ENCODE data around the gene SNX13.

The SNX13 gene

DNA sequence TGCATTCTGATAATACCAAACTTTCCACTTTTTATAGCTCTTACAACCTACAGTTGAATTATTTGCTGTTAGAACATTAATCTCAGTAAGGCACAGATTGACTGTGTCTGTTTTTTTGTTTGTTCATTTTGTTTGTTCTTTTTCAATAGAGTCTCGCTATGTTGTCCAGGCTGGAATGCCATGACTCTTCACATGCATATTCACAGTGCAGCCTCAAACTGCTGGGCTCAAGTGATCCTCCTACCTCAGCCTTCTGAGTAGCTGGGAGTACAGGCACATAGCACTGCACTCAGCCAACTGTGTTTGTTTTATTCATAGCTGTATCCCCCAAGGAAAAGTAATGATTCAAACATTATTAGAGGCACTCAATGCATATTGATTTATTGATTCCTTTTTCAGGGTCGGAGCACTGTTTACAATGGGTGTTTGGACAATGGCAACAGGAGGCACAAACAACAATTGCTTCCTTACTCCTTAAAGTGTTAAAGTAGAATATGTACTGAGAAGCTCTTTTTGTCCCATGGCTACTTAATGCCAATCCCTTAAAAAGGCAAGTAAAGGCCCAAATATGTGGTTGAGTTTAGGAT is 61.1 kb downstream of the SNX13 start:
- TF ChIP-seq CTCF (conservative IDR thresholded peaks at IDR 0.05; ENCODE audit: low read depth, low read length), result no peak
- H3K4me3 ChIP-seq (ENCODE audit: low read length), result no peak overlapping the region
- no peak for DNase-seq (ENCODE audit: low read depth)

- DNase-seq (ENCODE audit: low read depth), result no peak
- TF ChIP-seq CTCF (conservative IDR thresholded peaks at IDR 0.05; ENCODE audit: low read depth, low read length), result no peak
- no peak overlapping the region for H3K4me3 ChIP-seq (ENCODE audit: low read length)
These were observed 61.7 kb downstream of the SNX13 start for GRCh38 chr7:17878627-17879026.

GRCh38 chr7:17871815-17872533 is 68.3 kb downstream of the SNX13 start:
- DNase-seq (ENCODE audit: low read depth), result no peak
- no peak for TF ChIP-seq CTCF (conservative IDR thresholded peaks at IDR 0.05; ENCODE audit: low read depth, low read length)
- no peak overlapping the region for H3K4me3 ChIP-seq (ENCODE audit: low read length)

GRCh38 chr7:17870406-17870805 is 69.9 kb downstream of the SNX13 start:
- H3K4me3 ChIP-seq (ENCODE audit: low read length), result no peak overlapping the region
- no peak for DNase-seq (ENCODE audit: low read depth)
- no peak for TF ChIP-seq CTCF (conservative IDR thresholded peaks at IDR 0.05; ENCODE audit: low read depth, low read length)

GRCh38 chr7:17863809-17864143 is 76.5 kb downstream of the SNX13 start:
- no peak for DNase-seq (ENCODE audit: low read depth)
- no peak overlapping the region for H3K4me3 ChIP-seq (ENCODE audit: low read length)
- TF ChIP-seq CTCF (conservative IDR thresholded peaks at IDR 0.05; ENCODE audit: low read depth, low read length), result no peak

DNA sequence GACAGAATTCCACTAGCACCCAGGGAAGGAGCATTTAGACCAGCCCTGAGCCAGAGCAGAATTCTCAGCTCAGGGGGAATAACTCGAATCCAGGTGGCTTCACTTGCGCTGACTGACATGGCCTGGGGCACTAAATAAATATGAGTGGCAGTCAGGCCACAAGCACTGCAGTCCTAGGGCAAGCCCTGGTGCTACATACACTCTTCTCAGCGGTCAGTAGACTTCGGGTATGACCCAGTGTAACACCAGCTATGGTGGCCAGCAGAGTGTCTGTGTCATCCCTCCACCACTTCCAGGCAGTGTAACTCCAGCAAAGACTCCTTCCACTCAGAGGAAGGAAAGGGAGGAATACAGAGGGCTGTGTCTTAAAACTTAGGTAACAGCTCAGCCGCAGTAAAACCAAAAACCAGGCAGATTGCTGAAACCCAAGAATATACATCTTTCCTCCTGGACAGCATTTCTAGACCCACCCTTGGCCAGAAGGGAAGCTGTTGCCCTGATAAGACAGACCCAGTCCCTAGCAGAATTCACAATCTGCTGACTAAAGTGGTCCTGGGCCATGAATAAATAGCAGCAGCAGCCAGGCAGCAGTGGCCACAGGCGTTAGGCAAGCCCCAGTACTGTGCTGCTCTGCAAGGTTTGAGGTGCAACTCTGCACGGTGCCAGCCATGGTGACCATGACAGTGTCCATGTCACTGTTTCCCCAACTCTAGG is 77.0 kb downstream of the SNX13 start:
- H3K4me3 ChIP-seq (ENCODE audit: low read length), result no peak overlapping the region
- no peak for DNase-seq (ENCODE audit: low read depth)
- no peak for TF ChIP-seq CTCF (conservative IDR thresholded peaks at IDR 0.05; ENCODE audit: low read depth, low read length)

DNA sequence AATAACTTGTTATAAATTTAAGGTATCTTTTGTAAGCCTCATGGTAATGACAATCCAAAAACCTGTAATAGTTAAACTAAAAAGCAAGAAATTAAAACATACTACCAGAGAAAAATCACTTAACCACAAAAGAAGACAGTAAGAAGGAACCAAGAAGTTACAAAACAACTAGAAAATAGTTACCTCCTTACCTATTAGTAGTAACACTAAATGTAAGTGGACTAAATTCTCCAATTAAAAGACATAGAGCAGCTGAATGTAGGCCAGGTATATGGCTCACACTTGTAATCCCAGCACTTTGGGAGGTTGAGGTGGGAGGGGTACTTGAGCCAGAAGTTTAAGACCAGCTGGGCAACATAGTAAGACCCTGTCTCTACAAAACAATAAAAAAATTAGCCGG is 84.0 kb downstream of the SNX13 start:
- DNase-seq (ENCODE audit: low read depth), result no peak
- no peak overlapping the region for H3K4me3 ChIP-seq (ENCODE audit: low read length)
- no peak for TF ChIP-seq CTCF (conservative IDR thresholded peaks at IDR 0.05; ENCODE audit: low read depth, low read length)
